GM12892 (cell line): ENCODE measurements around the gene STAG1.

Source experiments
- POLR2A ChIP-seq: IDR thresholded peaks from 2 replicates; pipeline ENCODE4 v1.6.1; 2011; ENCODE audit warnings: low read depth, low read length, control low read depth
- POLR2AphosphoS5 ChIP-seq: IDR thresholded peaks from 2 replicates; pipeline ENCODE4 v1.6.1; 2011; ENCODE audit warnings: low read depth, low read length, control low read depth
- TAF1 ChIP-seq: IDR thresholded peaks from 2 replicates; pipeline ENCODE4 v1.6.1; 2011; ENCODE audit warnings: low read depth, mild to moderate bottlenecking, control low read depth, low read length, borderline replicate concordance

- no peak for TF ChIP-seq POLR2A
- TF ChIP-seq TAF1, result no peak
- TF ChIP-seq POLR2AphosphoS5, result no peak
Measured at GRCh38 chr3:136671921-136672320, 80.3 kb downstream of the STAG1 start.
